Neural progenitor cell (in vitro differentiated cells): ENCODE measurements around the gene EFS.

ENCODE experiments used
- EZH2 ChIP-seq: fragments of 200-600 bp; sonication (generic); IDR thresholded peaks from 2 replicates; pipeline ENCODE4 v1.6.1; 2017; ENCODE audit warnings: antibody characterized with exemption, mild to moderate bottlenecking, moderate library complexity
- TF ChIP-seq, protein P1 (sequence below): fragments of 200-600 bp; sonication (generic); IDR thresholded peaks from 2 replicates; pipeline ENCODE4 v1.5.1; 2017; ENCODE audit warnings: antibody characterized with exemption, mild to moderate bottlenecking

DNA sequence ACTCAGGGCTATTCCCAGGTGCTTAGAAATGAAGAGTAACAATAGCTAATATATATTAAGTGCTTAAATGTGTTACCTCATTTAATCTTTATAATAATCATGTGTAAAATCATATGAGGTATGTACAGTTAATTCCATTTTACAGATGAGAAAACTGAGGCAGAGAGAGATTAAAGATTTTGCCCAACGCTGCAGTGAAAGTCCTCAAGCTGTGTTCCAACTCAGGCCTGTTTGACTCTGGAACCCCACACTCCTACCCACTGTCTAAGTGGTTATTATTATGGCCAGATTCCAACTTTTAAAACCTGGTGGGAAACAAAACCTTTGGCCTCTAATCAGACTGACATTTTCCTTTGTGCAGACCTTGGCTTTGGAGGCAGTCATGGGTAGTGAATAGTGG lies 22.0 kb upstream of the EFS start:
- TF ChIP-seq, protein P1, sequence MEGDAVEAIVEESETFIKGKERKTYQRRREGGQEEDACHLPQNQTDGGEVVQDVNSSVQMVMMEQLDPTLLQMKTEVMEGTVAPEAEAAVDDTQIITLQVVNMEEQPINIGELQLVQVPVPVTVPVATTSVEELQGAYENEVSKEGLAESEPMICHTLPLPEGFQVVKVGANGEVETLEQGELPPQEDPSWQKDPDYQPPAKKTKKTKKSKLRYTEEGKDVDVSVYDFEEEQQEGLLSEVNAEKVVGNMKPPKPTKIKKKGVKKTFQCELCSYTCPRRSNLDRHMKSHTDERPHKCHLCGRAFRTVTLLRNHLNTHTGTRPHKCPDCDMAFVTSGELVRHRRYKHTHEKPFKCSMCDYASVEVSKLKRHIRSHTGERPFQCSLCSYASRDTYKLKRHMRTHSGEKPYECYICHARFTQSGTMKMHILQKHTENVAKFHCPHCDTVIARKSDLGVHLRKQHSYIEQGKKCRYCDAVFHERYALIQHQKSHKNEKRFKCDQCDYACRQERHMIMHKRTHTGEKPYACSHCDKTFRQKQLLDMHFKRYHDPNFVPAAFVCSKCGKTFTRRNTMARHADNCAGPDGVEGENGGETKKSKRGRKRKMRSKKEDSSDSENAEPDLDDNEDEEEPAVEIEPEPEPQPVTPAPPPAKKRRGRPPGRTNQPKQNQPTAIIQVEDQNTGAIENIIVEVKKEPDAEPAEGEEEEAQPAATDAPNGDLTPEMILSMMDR, result no peak
- no peak for TF ChIP-seq EZH2
